ENCODE measurements around the gene TMEM120B.
"Not testable (repeated sequence)": the region's sequence is repeated elsewhere in the genome, so short reads cannot be mapped to it uniquely, and the experiment has no call there.

- not testable (repeated sequence) for TF ChIP-seq CTCF (IDR thresholded peaks at IDR 0.05; ENCODE audit: low read length); EZH2 (IDR thresholded peaks at IDR 0.05; ENCODE audit: borderline replicate concordance, low read length)
Measured at GRCh38 chr12:121758536-121758935, 46.0 kb downstream of the TMEM120B start.

Data from OCI-LY1 (cell line).